HTERT RPE-1 (cell line): ENCODE measurements around the gene KCNJ15.

Experiments used
- in situ Hi-C: fragments of 300-500 bp; cut with MboI; formaldehyde crosslinking; loops from 4 replicates; pipeline ENCODE4 v1.14.3; 2020; ENCODE audit warnings: low sequenced_read_pairs

Gene KCNJ15

GRCh38 chr21:38352536-38353219, 95.9 kb downstream of the KCNJ15 start:
- in situ Hi-C loops, result no loop called here

DNA sequence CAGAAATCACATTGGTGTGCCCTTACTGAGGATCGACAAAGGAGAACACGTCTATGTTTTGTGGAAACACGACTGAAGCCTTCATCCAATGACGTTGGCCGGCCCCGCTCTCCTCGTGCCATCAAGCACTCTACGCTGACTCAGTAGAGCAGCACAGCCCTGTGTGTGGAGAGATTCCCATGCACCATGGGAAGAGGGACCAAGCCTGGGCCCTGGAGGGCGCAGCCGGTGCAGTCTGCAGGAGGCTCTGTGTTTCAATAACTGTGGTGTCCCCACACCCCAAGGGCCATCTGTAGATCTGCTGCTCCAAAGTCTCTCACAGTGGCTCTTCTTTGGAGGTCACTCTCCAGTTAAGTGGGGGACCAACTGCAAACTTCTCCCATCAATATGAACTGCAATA, 97.4 kb downstream of the KCNJ15 start:
- in situ Hi-C loops, result no loop called here

DNA sequence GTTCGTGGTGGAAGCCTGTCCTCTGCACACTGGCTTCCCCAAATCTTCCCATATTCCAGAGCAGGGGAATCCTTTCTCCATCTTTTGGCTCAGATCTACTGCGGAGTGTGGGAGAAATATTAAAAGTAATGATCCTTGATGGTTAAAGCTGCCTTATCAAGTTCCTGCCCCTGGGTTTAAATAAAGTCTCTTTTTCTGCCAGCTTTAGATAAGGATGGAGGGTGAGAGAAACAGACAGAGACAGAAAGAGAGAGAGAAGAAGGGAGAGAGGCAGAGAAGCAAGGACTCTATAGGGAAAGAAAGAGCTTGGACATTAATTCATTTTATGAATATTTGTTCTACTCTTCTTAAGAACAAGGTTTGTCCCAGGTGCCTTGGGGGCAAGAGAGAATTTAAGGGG, 98.0 kb downstream of the KCNJ15 start:
- in situ Hi-C loops, result no loop called here

GRCh38 chr21:38355353-38355752, 98.6 kb downstream of the KCNJ15 start:
- in situ Hi-C loops, result no loop called here

GRCh38 chr21:38355992-38356781, 99.4 kb downstream of the KCNJ15 start:
- in situ Hi-C loops, result no loop called here
